ENCODE results near the gene CD300E. TPM values are rescaled to one million over a fixed set of nuclear protein-coding genes. Genes with fewer than 3 reads are reported as not detected.

Gene CD300E
- total and polyA plus RNA-seq, 2 donors (not counting 1 experiment from before 2014, with no cell fraction given), result 0.10 to 0.92 TPM

- DNase-seq (no peak), ATAC-seq (ENCODE audit: low read depth) (no peak)
- H3K9me3 Mint-ChIP-seq (ENCODE audit: insufficient read depth), result no peaks in the 10 kb centered on the region
- TF ChIP-seq, protein P1, sequence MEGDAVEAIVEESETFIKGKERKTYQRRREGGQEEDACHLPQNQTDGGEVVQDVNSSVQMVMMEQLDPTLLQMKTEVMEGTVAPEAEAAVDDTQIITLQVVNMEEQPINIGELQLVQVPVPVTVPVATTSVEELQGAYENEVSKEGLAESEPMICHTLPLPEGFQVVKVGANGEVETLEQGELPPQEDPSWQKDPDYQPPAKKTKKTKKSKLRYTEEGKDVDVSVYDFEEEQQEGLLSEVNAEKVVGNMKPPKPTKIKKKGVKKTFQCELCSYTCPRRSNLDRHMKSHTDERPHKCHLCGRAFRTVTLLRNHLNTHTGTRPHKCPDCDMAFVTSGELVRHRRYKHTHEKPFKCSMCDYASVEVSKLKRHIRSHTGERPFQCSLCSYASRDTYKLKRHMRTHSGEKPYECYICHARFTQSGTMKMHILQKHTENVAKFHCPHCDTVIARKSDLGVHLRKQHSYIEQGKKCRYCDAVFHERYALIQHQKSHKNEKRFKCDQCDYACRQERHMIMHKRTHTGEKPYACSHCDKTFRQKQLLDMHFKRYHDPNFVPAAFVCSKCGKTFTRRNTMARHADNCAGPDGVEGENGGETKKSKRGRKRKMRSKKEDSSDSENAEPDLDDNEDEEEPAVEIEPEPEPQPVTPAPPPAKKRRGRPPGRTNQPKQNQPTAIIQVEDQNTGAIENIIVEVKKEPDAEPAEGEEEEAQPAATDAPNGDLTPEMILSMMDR (IDR thresholded peaks at IDR 0.05), result no peak
- TF ChIP-seq EZH2 (IDR thresholded peaks at IDR 0.05; ENCODE audit: borderline replicate concordance, insufficient read depth, low read depth, low read length, poor library complexity, severe bottlenecking), result no peak
- Histone ChIP-seq H2AFZ (ENCODE audit: insufficient read depth, low read depth, low read length, poor library complexity, severe bottlenecking) (no peak overlapping the region), H3K4me1 (ENCODE audit: control insufficient read depth in 2 of 2, insufficient read depth in 2 of 2, low read length in 2 of 2) (peaks cover 3 to 5% of the 10 kb centered on the region in 2 donors), H3K27me3 (replicated peaks in 1 of 4; ENCODE audit: control extremely low read depth in 1 of 4, control insufficient read depth in 3 of 4, insufficient read depth in 4 of 4, low read length in 3 of 4) (peaks cover 0 to 20% (median 6%) of the 10 kb centered on the region in 4 experiments), H3K36me3 (replicated peaks in 1 of 2; ENCODE audit: control extremely low read depth in 1 of 2, control insufficient read depth in 1 of 2, extremely low read depth in 1 of 2, insufficient read depth in 2 of 2, low read length in 1 of 2) (no peaks in the 10 kb centered on the region), H3K4me2 (replicated peaks; ENCODE audit: low read depth, low read length, poor library complexity, severe bottlenecking) (no peak overlapping the region), H3K4me3 (ENCODE audit: control extremely low read depth in 1 of 5, extremely low read depth in 1 of 5, insufficient read depth in 1 of 5, low read depth in 2 of 5, low read length in 4 of 5) (no peak overlapping the region), H3K27ac (ENCODE audit: low read length in 2 of 2) (no peak overlapping the region), H3K9ac (ENCODE audit: low read length) (no peak overlapping the region), H3K79me2 (ENCODE audit: control insufficient read depth, insufficient read depth, low read length) (no peaks in the 10 kb centered on the region), H4K20me1 (ENCODE audit: control insufficient read depth, insufficient read depth, low read length, poor library complexity, severe bottlenecking) (no peaks in the 10 kb centered on the region), H3K9me3 (ENCODE audit: control extremely low read depth in 1 of 3, control insufficient read depth in 2 of 3, insufficient read depth in 1 of 3, low read length in 2 of 3) (no peaks in the 10 kb centered on the region)
- H3K27me3 Mint-ChIP-seq, result peaks cover 56% of the 10 kb centered on the region
- CTCF ChIA-PET, result interaction anchor here (0.7 to 6.6 kb wide), 4 partner anchors 82 to 136 kb away, joined by 3 to 344 read pairs (median 116); partner anchors contain the start of genes NAT9 and RAB37
- H3K4me3 Mint-ChIP-seq, result no peak overlapping the region
- intact Hi-C loops (cut with micrococcal nuclease), result no loop called here
- H3K27ac Mint-ChIP-seq, result no peak overlapping the region
- peaks cover 6% of the 10 kb centered on the region for H3K4me1 Mint-ChIP-seq
- WGBS (ENCODE audit: insufficient coverage), result no CpG with 5 or more reads among the region's 5 CpGs
- POLR2A ChIA-PET, result no interaction called here
These were observed 31.2 kb upstream of the CD300E start for GRCh38 chr17:74654742-74655141.

GRCh38 chr17:74652020-74652419 is 28.5 kb upstream of the CD300E start:
- H3K9me3 Mint-ChIP-seq (ENCODE audit: insufficient read depth), result no peaks in the 10 kb centered on the region
- Histone ChIP-seq H3K4me3 (ENCODE audit: control extremely low read depth in 1 of 5, extremely low read depth in 1 of 5, insufficient read depth in 1 of 5, low read depth in 2 of 5, low read length in 4 of 5) (no peak overlapping the region), H3K36me3 (replicated peaks in 1 of 2; ENCODE audit: control extremely low read depth in 1 of 2, control insufficient read depth in 1 of 2, extremely low read depth in 1 of 2, insufficient read depth in 2 of 2, low read length in 1 of 2) (no peaks in the 10 kb centered on the region), H3K27ac (ENCODE audit: low read length in 2 of 2) (no peak overlapping the region), H3K79me2 (ENCODE audit: control insufficient read depth, insufficient read depth, low read length) (no peaks in the 10 kb centered on the region), H3K4me1 (ENCODE audit: control insufficient read depth in 2 of 2, insufficient read depth in 2 of 2, low read length in 2 of 2) (no peaks in the 10 kb centered on the region), H3K9ac (ENCODE audit: low read length) (no peak overlapping the region), H3K9me3 (ENCODE audit: control extremely low read depth in 1 of 3, control insufficient read depth in 2 of 3, insufficient read depth in 1 of 3, low read length in 2 of 3) (no peaks in the 10 kb centered on the region), H4K20me1 (ENCODE audit: control insufficient read depth, insufficient read depth, low read length, poor library complexity, severe bottlenecking) (no peaks in the 10 kb centered on the region), H3K4me2 (replicated peaks; ENCODE audit: low read depth, low read length, poor library complexity, severe bottlenecking) (no peak overlapping the region), H3K27me3 (replicated peaks in 1 of 4; ENCODE audit: control extremely low read depth in 1 of 4, control insufficient read depth in 3 of 4, insufficient read depth in 4 of 4, low read length in 3 of 4) (peaks cover 0 to 32% (median 12%) of the 10 kb centered on the region in 4 experiments), H2AFZ (ENCODE audit: insufficient read depth, low read depth, low read length, poor library complexity, severe bottlenecking) (no peak overlapping the region)
- DNase-seq (no peak), ATAC-seq (ENCODE audit: low read depth) (no peak)
- intact Hi-C loops (cut with micrococcal nuclease), result no loop called here
- H3K4me3 Mint-ChIP-seq, result no peak overlapping the region
- peaks cover 56% of the 10 kb centered on the region for H3K27me3 Mint-ChIP-seq
- no peak overlapping the region for H3K27ac Mint-ChIP-seq
- no peaks in the 10 kb centered on the region for H3K4me1 Mint-ChIP-seq
- ChIA-PET POLR2A (no interaction called here), CTCF (interaction anchor here (0.9 to 1.7 kb wide), 3 partner anchors 93 to 283 kb away, joined by 3 to 6 read pairs (median 4); no protein-coding TSS in a partner anchor)
- TF ChIP-seq, protein P1 (IDR thresholded peaks at IDR 0.05), result no peak
- no peak for TF ChIP-seq EZH2 (IDR thresholded peaks at IDR 0.05; ENCODE audit: borderline replicate concordance, insufficient read depth, low read depth, low read length, poor library complexity, severe bottlenecking)
- WGBS (ENCODE audit: insufficient coverage), result 89% methylated on average over 3 of the region's 3 CpGs

All from B cell (primary cell).